Uterus (tissue), 4 donors: Measurements from ENCODE around the gene SCGB3A2. TPM values are rescaled to one million over a fixed set of nuclear protein-coding genes. Genes with fewer than 3 reads are reported as not detected.
A peak's percentile ranks its signal among the peaks of the same experiment; 100 is the strongest.

Experiments used
- DNase-seq, 2 donors: peaks; one replicate each; pipeline ENCODE4 v3.0.0-alpha.2; 2019 to 2020
- H3K27ac ChIP-seq, 2 donors: fragments of 200-600 bp; sonication (generic); 1 replicate in 1 of 2; 2 replicates in 1 of 2; pipeline ENCODE4 v1.5.1; 2016 to 2018
- H3K27me3 ChIP-seq, 2 donors: fragments of 200-600 bp; sonication (generic); one replicate each; pipeline ENCODE4 v1.5.1; 2018 to 2019; ENCODE audit warnings: control low read depth in 1 of 2
- H3K36me3 ChIP-seq, 2 donors: fragments of 200-600 bp; sonication (generic); one replicate each; pipeline ENCODE4 v1.5.1; 2019; ENCODE audit warnings: control low read depth in 1 of 2
- H3K4me1 ChIP-seq, 2 donors: fragments of 200-600 bp; sonication (generic); one replicate each; pipeline ENCODE4 v1.5.1; 2018 to 2019; ENCODE audit warnings: control low read depth in 1 of 2
- H3K4me3 ChIP-seq, 2 donors: fragments of 200-600 bp; sonication (generic); 1 replicate in 1 of 2; 2 replicates in 1 of 2; pipeline ENCODE4 v1.5.1; 2018 to 2019; ENCODE audit warnings: mild to moderate bottlenecking in 1 of 2
- H3K9me3 ChIP-seq, 2 donors: fragments of 200-600 bp; sonication (generic); one replicate each; pipeline ENCODE4 v1.5.1; 2019; ENCODE audit warnings: control low read depth in 1 of 2
- POLR2A ChIP-seq, 2 donors: fragments of 450-650 bp; IDR thresholded peaks; one replicate each; pipeline ENCODE4 v1.6.1; 2016; ENCODE audit warnings: antibody characterized with exemption in 2 of 2, mild to moderate bottlenecking in 1 of 2, moderate library complexity in 1 of 2
- intact Hi-C: fragments of 100-400 bp; cut with DNase I; formaldehyde crosslinking; loops from one replicate; pipeline ENCODE4 v1.15.1; 2023; ENCODE audit warnings: low total_unique reads
- total RNA-seq, 4 donors: library from RNA; depleted of rRNA in 3 of 4; stranded (reverse); fragments of >200 nt in 3 of 4; gene quantifications; one replicate each; pipeline versions ENCODE4 v1.1.0 to v1.2.4, GENCODE V29; 2014 to 2023
- TF ChIP-seq, protein P1 (sequence below), 4 experiments: fragments of 200-600 bp in 2 of 4; fragments of 450-650 bp in 2 of 4; sonication (generic) in 2 of 4; IDR thresholded peaks; one replicate each; pipeline ENCODE4 v1.5.1; 2016 to 2019; ENCODE audit warnings: antibody characterized with exemption in 4 of 4, mild to moderate bottlenecking in 2 of 4, moderate library complexity in 1 of 4
- donor health status: DM: yes; HTN: yes; CAD: no.

Gene SCGB3A2
- total RNA-seq, 4 donors from 2014 or later = not detected

DNA sequence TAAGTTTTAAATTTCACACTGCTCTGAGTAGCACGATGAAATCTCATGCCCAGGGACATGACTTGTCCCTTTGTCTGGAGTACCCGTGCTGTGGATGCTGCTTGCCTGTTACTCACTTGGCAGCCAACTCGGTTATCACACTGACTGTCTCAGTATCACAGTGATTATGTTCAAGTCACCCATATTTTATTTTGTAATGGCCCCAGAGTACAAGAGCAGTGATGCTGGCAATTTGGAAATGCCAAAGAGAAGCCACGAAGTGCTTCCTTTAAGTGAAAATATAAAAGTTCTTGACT is 22.8 kb upstream of the SCGB3A2 start:
- H3K4me1 ChIP-seq = no peaks in the 10 kb centered on the region
- no peaks in the 10 kb centered on the region for H3K36me3 ChIP-seq
- H3K27ac ChIP-seq = no peak overlapping the region
- TF ChIP-seq, protein P1, sequence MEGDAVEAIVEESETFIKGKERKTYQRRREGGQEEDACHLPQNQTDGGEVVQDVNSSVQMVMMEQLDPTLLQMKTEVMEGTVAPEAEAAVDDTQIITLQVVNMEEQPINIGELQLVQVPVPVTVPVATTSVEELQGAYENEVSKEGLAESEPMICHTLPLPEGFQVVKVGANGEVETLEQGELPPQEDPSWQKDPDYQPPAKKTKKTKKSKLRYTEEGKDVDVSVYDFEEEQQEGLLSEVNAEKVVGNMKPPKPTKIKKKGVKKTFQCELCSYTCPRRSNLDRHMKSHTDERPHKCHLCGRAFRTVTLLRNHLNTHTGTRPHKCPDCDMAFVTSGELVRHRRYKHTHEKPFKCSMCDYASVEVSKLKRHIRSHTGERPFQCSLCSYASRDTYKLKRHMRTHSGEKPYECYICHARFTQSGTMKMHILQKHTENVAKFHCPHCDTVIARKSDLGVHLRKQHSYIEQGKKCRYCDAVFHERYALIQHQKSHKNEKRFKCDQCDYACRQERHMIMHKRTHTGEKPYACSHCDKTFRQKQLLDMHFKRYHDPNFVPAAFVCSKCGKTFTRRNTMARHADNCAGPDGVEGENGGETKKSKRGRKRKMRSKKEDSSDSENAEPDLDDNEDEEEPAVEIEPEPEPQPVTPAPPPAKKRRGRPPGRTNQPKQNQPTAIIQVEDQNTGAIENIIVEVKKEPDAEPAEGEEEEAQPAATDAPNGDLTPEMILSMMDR (IDR thresholded peaks at IDR 0.05) = no peak
- no peak for TF ChIP-seq POLR2A (IDR thresholded peaks at IDR 0.05)
- DNase-seq = no peak
- intact Hi-C loops = no loop called here
- no peaks in the 10 kb centered on the region for H3K9me3 ChIP-seq
- H3K27me3 ChIP-seq = no peaks in the 10 kb centered on the region
- no peak overlapping the region for H3K4me3 ChIP-seq

DNA sequence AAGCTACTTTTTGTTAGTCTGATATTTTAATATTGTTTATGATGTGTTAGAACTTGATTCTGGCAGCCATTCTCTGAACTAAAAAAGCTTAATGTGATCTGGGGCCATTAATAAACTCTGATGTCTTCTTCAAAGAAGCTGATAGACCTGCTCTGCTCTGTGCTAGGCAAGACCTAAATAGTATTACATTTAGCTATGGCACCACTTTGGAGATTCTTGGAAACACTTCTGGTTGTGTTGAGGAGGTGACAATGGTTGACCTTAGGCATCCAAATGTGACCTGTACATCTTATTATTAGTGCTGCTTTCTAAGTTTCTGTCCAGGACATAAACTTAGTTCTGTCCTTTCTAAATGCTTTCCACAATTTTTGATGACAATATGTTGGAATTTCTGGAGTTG is 21.7 kb upstream of the SCGB3A2 start:
- intact Hi-C loops = no loop called here
- TF ChIP-seq POLR2A (IDR thresholded peaks at IDR 0.05) = no peak
- TF ChIP-seq, protein P1 (IDR thresholded peaks at IDR 0.05) = no peak
- no peak overlapping the region for H3K27ac ChIP-seq
- no peak overlapping the region for H3K4me3 ChIP-seq
- no peaks in the 10 kb centered on the region for H3K9me3 ChIP-seq
- H3K27me3 ChIP-seq = no peaks in the 10 kb centered on the region
- DNase-seq = no peak
- H3K36me3 ChIP-seq = no peaks in the 10 kb centered on the region
- no peaks in the 10 kb centered on the region for H3K4me1 ChIP-seq

DNA sequence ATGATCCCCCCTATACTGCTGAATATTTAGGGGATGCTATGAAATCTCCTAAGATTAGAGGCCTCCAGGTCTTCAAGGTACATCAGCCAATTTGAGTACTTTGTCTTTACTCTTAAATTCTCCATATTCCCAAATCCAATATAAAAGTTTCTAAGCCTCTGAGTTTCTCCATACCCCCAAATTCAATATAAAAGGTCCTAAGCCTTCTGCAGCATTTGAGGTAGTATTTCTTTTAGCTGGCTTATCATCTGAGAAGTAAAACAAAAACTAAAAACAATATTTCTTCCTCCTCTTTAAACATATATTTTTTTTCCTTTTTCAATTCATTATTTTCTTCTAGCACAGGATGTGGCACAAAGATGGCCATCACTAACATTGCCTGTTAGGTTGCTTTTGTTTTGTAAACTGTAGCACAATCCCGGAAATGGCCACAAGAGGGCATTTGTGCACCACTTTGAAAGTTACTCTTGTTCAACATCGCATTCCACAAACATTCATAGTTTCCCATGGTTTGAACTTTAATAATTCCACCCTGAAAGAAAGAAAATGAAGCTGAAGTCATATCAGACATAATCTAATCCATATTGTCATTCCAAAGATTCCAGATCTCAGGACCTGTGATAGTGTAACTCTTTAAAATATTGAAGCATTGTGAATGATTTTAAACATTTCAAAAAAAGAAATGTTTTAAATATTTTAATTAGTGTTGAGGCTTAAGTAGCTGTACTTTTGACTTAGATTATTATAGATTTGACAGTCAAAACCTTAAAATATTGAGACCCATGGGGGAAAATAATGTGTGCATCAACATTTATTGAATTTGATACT is 21.0 kb upstream of the SCGB3A2 start:
- Histone ChIP-seq H3K36me3 (no peaks in the 10 kb centered on the region), H3K27ac (no peak overlapping the region), H3K9me3 (no peaks in the 10 kb centered on the region), H3K27me3 (no peaks in the 10 kb centered on the region), H3K4me1 (no peaks in the 10 kb centered on the region), H3K4me3 (no peak overlapping the region)
- intact Hi-C loops = no loop called here
- DNase-seq = peak; percentile 19 to 20
- no peak for TF ChIP-seq POLR2A (IDR thresholded peaks at IDR 0.05)
- TF ChIP-seq, protein P1 (IDR thresholded peaks at IDR 0.05) = peak; percentile 52 to 59 (median 53)

DNA sequence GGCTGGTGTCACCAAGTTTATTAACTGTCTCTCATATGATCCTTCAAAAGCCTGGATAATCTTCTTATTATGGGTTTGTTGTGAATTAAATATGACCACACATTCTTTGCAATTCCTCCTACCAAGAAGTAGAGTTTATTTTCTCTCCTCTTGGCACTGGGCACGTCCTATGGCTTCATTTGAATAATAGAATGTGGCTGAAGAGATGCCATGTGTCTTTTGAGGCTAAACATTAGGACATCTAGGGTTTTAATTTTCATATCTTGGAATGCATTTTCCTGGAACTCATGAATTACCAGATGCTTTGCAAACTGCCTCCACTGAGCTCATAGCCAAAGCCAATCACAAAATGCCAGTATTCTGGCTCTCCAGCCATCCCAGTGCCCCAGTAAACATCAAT is 19.9 kb upstream of the SCGB3A2 start:
- no peak overlapping the region for H3K27ac ChIP-seq
- no peaks in the 10 kb centered on the region for H3K27me3 ChIP-seq
- no peak for DNase-seq
- TF ChIP-seq POLR2A (IDR thresholded peaks at IDR 0.05) = no peak
- TF ChIP-seq, protein P1 (IDR thresholded peaks at IDR 0.05) = no peak
- H3K4me3 ChIP-seq = no peak overlapping the region
- intact Hi-C loops = no loop called here
- no peaks in the 10 kb centered on the region for H3K36me3 ChIP-seq
- no peaks in the 10 kb centered on the region for H3K4me1 ChIP-seq
- H3K9me3 ChIP-seq = no peaks in the 10 kb centered on the region

DNA sequence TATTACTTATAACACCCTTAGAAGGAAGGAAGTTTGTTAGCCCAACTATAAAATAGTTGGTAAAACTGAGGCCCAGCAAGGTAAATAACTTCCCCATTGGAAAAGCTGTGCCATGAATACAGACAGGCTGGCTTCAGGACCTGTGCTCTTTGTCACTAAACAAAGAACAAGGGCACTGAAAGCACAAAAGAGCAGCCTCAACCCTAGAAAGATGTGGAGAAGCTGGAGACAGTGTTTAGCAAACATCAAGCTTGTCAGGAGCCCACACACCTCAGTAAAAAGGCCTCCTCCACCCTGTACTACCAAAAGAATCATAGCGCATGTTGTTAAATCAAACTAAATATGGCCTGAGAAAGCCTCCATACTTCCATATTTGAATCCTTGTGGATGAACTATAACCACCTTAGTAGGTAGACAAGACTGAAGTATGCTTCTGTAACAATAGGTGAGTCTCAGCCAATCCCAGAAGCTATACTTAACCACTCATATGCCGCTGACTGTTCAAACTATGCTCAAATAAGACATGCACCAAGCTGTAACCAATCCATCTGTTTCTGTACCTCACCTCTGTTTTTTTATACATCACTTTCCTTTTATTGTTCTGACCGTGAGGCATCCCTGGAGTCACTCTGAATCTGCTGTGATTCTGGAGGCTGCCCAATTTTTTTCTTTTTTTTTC is 18.4 kb upstream of the SCGB3A2 start:
- no peaks in the 10 kb centered on the region for H3K9me3 ChIP-seq
- intact Hi-C loops = no loop called here
- H3K36me3 ChIP-seq = no peaks in the 10 kb centered on the region
- H3K4me1 ChIP-seq = no peaks in the 10 kb centered on the region
- H3K4me3 ChIP-seq = no peak overlapping the region
- DNase-seq = no peak
- no peak overlapping the region for H3K27ac ChIP-seq
- TF ChIP-seq, protein P1 (IDR thresholded peaks at IDR 0.05) = no peak
- TF ChIP-seq POLR2A (IDR thresholded peaks at IDR 0.05) = no peak
- no peaks in the 10 kb centered on the region for H3K27me3 ChIP-seq
